Measurements from ENCODE around the gene AKAP10.
"Not testable (repeated sequence)": the region's sequence is repeated elsewhere in the genome, so short reads cannot be mapped to it uniquely, and the experiment has no call there.

AKAP10 gene

GRCh38 chr17:19977293-19978208 is at the start of gene AKAP10:
Gene AKAP10, minus strand, starts transcription at chr17:19977828. Its CDS starts 149 bp downstream, at chr17:19977679.
- DNase-seq: peak; percentile 91

- no peak for DNase-seq
These were observed 49.3 kb upstream of the AKAP10 start for GRCh38 chr17:20026960-20027359.

GRCh38 chr17:20022701-20023100 is 45.1 kb upstream of the AKAP10 start:
- no peak for DNase-seq

DNA sequence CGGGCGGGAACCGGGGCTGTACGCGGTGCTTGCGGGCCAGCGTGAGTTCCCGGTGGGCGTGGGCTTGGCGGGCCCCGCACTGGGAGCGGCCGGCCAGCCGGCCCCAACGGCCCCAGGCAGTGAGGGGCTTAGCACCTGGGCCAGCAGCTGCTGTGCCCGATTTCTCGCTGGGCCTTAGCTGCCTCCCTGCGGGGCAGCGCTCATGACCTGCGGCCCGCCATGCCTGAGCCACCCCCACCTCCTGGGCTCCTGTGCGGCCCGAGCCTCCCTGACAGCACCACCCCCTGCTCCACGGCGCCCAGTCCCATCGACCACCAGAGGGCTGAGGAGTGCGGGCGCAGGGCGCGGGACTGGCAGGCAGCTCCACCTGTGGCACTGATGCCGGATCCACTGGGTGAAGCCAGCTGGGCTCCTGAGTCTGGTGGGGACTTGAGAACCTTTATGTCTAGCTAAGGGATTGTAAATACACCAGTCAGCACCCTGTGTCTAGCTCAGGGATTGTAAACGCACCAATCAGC is 38.9 kb upstream of the AKAP10 start:
- DNase-seq: not testable (repeated sequence)

- no peak for DNase-seq
These were observed 34.4 kb upstream of the AKAP10 start for GRCh38 chr17:20012017-20012536.

DNA sequence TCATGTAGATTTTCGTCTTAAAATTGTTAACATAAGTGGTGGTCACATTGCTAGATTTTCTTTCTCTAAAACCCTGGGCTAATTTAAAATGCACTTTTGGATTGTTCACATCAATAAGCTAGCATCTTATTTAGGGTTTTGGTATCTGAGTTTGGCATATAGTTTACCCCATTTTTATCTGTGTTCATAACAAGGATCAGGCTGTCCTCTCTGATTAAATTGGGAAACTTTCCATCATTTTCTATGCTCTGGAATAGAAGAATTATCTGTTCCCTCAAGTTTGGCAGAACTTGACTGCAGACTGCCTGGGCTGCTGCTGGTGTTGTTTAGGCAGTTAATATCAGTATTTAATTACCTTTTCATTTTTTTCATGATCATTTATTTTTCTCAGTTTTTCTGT is 33.3 kb upstream of the AKAP10 start:
- no peak for DNase-seq

DNA sequence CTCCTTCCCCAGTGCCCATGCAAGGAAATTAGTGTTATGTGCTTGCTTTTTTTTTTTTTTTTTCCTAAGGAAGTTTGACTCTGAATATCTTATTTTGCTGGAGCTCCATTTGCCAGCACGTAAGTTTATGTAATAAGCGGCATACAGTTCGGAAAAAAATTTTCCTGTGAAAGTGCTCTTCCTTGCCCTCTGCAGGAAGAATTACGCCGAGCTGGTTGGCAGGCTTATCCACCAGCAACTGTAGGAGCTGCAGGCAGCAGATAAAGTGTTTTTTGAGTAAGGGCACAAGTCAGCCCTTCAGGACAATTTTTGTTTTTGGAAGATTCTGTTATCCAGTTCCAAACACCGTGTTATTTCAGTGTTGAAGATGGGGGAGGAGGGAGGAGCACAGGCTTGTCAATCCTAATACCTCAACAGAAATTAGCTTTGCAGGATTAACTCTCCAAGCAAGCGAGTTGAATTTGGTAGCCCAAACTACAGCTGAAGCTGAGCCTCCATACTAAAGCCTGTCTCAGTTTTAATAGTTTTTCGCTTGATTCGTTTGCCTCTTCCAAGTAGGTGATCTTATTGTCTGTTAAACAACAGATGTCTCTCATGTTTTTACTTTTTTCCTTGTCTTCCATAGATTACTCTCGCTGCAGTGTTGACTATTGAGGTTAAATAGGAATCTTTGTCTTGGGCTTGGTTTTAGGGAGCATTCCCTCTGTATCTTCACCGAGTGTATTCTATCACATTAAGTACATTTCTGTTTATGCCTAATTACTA is 32.7 kb upstream of the AKAP10 start:
- DNase-seq: peak; percentile 80

- peak; percentile 58 for DNase-seq
These were observed 31.9 kb upstream of the AKAP10 start, which contains the start of gene SPECC1 for GRCh38 chr17:20009302-20010098. Gene SPECC1, plus strand, starts transcription at chr17:20009359. Its CDS starts 87,293 bp downstream, at chr17:20096652.

DNA sequence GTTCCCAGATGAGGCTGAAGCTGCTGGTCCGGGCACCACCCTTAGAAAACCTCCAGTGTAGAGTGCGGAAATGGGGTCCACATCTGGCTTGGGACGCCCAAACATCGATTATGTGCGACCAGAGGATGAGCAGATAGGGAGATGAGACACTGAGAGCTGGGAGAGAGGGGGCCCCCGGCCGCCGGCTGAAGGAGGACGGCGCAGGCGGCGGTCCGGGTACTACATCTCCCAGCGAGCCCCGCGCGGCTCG is 31.3 kb upstream of the AKAP10 start:
- DNase-seq: peak; percentile 82

DNA sequence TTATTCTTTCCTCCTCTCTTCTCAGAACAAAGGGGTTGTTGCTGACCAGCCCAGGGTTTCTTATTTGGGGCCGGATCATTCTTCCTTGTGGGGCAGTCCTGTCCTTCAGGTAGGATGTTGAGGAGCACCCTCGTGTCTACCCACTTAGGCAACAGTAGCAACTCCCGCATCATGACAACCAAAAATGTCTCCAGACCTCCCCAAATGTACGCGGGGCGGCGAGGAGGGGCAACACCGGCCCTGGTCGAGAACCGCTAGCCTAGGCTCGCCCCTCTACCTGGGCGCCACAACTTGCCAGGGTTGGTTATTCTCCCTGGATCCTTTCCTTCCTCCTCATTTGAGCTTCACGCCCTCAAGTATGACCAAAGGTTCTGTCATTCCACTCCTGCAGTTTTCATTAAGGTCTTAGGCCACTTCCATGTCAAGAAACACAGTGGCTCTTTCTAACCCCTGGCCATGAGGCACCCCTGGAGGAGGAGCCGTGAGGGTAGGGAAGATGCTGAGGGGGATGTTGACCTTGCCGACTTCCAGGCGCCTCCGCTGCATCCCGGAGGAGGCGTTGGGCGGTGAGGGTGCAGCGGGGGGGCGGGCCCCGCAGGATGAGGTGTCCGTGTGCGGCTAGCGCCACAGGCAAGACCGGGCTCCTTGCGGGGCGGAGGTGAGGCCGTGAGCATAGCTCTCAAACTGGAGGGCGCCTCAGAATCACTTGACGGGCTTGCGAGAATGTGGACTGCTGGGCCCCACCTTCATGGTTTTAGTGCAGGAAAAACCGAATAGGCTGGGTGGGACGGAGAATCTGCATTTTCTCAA is 30.8 kb upstream of the AKAP10 start:
- DNase-seq: no peak

DNA sequence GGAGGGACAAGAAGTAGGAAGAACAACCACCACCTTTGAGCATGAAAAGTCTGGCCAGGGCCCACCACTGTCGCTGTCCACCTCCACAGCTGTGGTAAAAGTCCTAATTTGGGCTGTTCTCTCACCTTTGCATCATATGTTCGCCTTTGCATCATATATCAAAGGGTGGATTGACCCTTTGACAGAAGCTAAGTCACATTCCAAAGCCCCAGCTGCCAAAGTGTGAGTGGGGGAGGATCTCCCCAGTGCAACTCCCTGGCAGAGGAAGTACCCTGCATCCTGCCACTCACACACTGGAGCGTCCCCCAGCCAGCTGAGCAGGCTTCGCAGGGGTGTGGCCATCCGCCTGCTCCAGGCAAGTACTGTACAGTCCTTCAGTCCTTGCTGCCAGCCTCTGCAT is 18.9 kb upstream of the AKAP10 start:
- DNase-seq: no peak

DNA sequence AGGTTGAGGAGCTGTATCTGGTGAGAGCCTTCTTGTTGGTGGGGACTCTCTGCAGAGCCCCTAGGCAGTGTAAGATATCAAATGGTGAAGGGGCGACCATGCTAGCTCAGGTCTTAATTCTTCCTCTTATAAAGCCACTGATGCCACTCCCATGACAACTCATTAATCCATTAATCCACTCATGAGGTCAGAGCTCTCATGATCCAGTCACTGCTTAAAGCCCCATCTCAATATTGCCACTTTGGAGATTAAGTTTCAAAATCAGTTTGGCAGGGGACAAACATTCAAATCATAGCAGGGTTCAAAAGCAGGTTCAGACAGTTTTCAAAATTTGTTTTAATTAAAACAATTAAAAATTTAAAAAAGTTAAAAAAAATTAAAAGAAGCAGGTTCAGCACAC is 18.5 kb upstream of the AKAP10 start:
- no peak for DNase-seq

DNA sequence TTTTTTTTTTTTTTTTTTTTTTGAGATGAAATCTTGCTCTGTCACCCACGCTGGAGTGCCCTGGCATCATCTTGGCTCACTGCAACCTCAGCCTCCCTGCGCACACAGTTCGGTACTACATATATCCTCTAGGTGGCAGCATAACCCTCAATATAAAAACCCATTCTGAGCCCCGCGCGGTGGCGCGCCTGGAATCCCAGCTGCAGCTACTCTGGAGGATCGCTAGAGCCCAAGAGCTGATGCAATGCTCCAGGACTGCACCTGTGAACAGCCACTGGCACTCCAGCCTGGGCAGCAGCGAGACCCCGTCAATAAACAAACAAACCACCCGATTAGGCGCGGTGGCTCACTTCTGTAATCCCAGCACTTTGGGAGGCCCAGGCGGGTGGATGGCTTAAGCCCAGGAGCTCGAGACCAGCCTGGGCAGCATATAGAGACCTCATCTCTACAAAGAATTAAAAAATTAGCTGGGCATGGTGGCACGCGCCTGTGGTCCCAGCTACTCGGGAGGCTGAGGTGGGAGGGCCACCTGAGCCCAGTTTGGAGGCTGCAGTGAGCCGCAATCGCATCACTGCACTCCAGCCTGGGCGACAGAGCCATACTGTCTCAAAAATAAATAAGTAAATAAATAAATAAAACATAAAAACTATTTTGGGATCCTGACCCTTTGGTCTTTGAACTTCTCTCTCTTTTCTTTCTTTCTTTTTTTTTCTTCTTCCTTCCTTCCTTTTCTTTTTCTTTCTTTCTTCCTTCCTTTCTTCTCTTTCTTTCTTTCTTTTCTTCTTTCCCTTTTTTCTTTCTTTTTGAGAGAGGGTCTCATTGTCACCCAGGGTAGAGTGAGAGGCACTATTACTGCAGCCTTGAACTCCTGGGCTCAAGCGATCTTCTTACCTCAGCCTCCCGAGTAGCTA is 15.4 kb upstream of the AKAP10 start:
- DNase-seq: peak; percentile 94

DNA sequence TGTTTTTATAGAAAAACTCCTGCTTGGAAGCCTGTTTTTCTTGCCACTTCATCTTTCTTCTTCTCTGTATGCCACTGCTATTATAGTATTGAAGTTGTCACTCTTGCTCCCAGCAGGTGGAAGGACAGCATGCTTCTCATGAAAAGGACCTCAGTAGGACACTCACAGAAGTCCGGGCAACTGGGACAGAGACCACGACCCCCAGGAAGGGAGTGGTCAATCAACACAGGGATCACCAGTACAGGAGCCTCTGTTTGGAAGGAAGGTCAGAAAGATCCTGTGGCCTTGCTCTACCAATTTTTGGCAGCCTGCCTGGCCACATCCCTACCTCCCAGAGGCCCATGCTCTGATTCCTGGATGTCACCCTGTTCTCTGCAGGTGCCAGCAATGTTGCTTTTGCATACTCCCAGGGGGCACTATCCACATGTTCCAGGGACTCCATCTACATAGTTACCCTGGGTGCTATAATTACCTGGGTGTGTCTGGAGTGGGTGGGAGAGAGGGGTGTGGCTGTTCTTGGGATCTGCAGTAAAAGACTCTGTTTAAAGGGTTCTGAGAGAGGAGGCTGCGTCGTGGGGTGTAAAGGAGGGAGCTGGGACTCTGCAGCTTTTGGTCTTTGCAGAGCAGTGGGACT is 13.7 kb upstream of the AKAP10 start:
- no peak for DNase-seq

DNA sequence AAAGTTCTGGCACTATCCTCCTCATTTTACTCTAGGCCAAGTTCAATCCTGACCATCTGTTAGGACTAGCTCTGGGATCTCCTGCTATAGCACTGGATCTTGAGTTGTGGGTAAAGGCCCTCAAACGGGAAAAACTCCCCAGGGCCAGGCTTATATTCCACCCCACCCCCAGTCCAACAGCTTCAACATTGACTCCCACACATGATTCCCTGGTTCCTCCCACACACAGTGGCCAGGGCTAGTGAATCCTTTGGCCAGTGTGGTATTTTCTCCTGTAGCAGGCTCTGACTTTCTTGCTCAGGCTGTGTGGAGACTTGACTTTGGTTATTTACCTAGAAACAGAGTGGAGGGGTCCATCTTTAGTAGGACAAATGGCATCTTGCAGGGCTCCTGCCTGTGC is 10.3 kb upstream of the AKAP10 start:
- no peak for DNase-seq

DNA sequence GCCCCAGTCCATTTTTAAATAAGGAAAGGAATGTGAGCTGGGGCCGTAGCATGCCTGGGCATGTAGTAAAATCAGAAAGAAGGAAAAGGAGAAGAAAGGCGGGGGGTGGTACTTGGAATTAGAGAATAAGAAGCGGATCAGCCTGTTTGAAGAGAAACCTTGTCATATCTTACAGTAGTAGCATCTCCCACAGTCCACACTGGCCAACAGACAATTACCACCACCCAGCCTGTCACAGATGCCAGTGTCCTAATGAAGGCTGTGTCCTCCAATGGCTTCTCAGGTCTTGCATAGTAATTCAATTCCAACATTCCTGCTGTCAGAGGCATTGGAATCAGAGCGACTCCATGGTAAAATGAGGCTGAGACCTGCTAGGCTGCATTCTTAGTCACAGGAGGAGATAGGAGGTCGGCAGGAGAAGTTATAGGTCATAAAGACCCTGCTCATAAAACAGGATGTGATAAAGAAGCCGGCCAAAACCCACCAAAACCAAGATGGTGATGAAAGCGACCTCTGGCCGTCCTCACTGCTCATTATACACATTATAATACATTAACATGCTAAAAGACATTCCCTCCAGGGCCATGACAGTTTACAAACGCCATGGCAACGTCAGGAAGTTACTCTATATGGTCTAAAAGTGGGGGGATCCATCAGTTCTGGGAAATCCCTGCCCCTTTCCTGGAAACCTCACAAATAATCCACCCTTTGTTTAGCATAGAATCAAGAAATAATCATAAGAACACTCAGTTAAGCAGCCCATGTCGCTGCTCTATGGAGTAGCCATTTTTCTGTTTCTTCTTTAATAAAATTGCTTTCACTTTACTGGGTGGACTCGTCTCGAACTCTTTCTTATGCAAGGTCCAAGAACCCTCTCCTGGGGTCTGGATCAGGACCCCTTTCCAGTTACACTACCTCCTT is 9.6 kb upstream of the AKAP10 start:
- no peak for DNase-seq

DNA sequence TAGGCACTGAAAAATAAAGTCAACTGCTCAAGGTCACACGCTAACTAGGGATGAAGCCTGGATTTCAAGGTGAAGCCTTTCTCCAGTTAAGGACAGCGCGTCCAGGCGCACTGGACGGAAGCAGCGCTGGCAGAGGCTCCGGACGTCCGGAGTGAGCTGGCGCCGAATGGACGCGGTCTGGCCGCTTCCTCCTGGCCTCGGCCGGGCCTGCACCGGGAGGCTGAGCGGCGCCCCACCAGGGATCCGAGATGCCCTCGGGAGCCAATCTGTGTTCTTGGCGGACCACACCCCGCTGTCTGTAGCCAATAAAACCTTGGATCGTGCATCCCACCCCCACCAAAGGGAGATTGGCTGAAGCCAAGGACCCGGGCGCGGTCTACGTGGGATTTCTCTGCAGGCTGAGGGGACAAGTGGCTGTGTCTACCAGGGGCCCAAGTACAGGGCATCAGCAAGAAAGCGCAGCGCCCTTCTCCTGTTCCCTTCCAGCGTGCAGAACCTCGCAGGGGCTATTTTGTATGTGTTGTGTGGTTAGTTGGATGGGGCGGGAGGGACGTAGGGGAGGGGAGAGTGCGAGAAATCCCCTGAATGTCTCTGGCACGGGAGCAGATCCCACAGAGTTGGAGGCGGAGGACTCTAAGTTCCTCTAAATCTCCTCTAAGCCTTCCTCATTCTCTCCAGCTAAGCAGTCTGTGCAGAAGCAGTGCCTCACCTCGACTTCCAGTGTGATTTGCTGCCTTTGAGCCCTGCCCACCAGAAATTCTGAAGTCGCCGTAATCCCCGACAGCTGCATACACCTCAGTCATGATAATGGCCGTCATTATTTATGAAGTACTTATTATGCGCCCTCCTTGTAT is 2.5 kb upstream of the AKAP10 start:
- DNase-seq: no peak

- no peak for DNase-seq
These were observed 1.2 kb upstream of the AKAP10 start for GRCh38 chr17:19978805-19979211.
